Activated CD4-positive, alpha-beta T cell treated with anti-CD3 and anti-CD28 coated beads for 1 hour (primary cell): Measurements from ENCODE around the gene OR5K4.
"Not testable (repeated sequence)": the region's sequence is repeated elsewhere in the genome, so short reads cannot be mapped to it uniquely, and the experiment has no call there.

Experiments used
- DNase-seq: peaks from one replicate; pipeline ENCODE4 v3.0.0-alpha.2; 2020

The OR5K4 gene

DNA sequence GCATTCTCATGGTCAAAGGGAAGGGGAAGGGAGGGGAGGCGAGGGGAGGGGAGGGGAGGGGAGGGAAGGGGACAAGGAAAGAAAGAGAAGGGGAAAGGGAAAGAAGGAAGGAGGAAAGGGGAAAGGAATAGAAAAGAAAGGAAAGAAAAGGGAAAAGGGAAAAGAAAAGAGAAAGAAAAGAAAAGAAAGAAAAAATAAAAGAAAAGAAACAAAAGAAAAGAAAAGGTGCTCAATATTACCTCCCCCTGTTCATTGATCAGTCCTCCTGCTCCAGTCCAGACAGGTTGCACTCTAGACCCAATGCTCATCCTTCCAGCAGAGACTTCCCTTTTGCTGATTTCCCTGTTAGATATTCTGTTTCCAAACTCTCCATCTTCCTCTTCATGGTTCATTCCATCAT, 18.8 kb downstream of the OR5K4 start:
- DNase-seq, result no peak

GRCh38 chr3:98376631-98377030, 23.0 kb downstream of the OR5K4 start:
- no peak for DNase-seq

DNA sequence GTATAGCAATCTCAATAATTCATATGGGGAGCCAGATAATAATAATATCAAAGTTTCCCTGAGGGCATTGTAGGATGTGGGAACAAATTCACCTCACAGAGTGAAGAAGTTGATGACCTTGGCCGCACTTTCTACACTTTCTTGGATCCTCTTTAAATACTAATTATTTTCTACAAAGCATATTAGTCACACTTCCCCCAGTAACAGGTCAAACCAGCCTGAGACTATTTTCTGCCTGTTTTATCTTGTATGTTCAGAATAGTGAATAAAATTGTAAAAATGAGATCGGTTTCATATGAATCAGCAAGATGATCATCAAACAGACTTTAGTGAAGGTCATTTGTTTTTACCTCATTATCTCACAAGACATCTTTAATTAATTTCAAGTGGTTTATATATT, 34.5 kb downstream of the OR5K4 start:
- DNase-seq, result no peak

- no peak for DNase-seq
Measured at GRCh38 chr3:98390366-98390765, 36.7 kb downstream of the OR5K4 start, which contains the start of gene OR5K3. OR5K3 (plus strand) TSS chr3:98390666; CDS start chr3:98390666, 0 bp downstream.

GRCh38 chr3:98395101-98395500, 41.4 kb downstream of the OR5K4 start:
- DNase-seq, result no peak

DNA sequence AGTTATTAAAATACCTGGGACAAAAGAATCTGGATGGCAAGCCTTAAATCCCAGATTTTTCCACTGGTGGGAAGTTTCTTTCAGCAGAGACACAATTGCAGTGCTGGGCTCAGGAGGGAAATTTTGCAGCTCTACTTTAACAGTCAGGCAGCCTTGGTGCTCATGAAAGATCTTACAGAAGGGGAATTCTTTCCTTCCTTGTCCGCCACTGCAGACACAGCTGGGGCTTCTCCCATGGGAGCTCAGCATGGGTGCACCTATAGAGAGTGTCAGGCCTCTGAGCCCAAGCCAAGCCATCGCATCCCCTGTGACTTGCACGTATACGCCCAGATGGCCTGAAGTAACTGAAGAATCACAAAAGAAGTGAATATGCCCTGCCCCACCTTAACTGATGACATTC, 42.8 kb downstream of the OR5K4 start:
- not testable (repeated sequence) for DNase-seq

GRCh38 chr3:98398513-98398912, 44.9 kb downstream of the OR5K4 start:
- no peak for DNase-seq

DNA sequence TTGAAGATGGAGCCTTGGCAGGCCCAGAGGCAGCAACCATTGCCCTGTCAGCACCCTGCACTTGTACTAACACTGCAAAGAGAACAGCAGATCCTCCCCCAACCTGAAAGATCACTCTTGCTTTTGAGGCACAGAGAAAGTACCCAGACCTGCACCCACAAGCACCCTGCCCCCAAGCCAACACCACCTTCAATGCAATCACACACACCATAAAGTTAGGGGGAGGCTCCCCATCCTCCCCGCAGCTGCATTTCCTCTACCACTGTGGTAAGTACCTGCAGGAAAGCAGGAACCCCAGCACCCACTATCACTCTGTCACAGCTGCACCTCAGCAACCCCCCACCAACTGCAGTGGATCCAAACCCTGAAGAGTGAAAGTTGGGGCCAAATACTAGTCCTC, 48.9 kb downstream of the OR5K4 start:
- DNase-seq, result no peak

- DNase-seq, result no peak
Measured at GRCh38 chr3:98404010-98404409, 50.4 kb downstream of the OR5K4 start.
